ENCODE results near the gene RAB27B. TPM values are rescaled to one million over a fixed set of nuclear protein-coding genes. Genes with fewer than 3 reads are reported as not detected.

Gene RAB27B
- total and polyA plus RNA-seq, 10 of the 15 experiments (the other 5 are each of a cell fraction or from before 2014, with no cell fraction given), result under 0.01 to 0.03 TPM; not detected in 8

DNA sequence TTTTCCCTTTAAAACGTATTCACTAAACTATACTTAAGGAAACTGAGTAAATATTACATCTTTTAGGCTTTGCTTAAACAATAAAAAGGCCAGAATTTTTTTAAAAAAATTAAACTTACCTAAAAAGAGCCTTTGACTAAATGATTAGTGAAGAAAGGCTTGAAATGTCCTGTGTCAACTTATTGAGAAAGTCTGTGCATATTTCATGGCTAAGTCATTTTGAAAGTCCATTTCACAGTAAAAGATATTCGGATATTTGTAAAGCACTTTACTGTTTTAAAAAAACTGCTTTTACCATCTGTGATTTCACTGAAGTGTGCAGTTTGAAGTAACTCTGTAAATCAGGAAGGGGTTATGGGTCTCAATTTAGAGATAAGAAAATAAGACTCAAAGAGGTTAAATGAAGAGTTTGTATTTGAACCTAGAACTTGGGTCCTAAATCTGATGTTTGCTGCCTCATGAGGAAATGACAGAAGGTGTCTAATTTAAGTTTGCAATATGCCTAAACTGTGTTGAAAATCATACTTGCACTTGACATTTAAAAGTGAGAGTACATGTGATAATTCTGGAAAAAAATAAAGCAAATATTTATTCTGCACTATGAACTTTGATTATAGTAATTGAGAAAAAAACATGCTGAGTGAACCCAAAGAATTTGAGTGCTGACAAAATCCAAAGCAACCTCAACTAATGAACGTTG is 50.5 kb downstream of the RAB27B start (continued):
- no peak for TF ChIP-seq SRF (IDR thresholded peaks at IDR 0.05; ENCODE audit: low read depth in 2 of 2, low read length in 2 of 2)
- TF ChIP-seq NRF1 (conservative IDR thresholded peaks at IDR 0.05; ENCODE audit: low read depth, low read length), result no peak
- no peak for TF ChIP-seq TBL1XR1 (IDR thresholded peaks at IDR 0.05; ENCODE audit: low read depth, low read length)

DNA sequence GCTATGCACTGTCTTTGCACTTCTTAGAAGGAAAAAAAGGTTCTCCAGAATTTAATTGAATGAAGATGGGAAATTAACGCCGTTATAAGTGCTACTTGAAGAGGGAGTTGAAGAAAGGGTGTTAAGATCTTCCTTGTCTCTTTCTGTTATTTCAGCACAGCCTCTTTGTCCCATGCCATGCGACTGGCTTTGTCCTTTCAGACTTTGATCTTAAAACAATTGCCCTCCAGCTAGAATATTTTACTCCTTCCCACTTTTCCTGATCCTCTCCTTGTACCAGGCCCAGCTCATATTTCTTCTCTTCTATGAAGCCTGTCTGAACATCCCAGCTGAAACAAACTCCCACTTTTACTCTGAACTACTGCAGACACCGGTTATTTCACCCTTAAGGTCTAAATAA is 51.4 kb downstream of the RAB27B start:
- TF ChIP-seq IKZF2 (IDR thresholded peaks at IDR 0.05) (no peak), YBX1 (IDR thresholded peaks at IDR 0.05) (no peak), JUND (IDR thresholded peaks at IDR 0.05; ENCODE audit: low read depth, low read length) (no peak), FOS (IDR thresholded peaks at IDR 0.05; ENCODE audit: borderline replicate concordance, extremely low read depth, insufficient read length) (no peak), PAX5 (IDR thresholded peaks at IDR 0.05; ENCODE audit: borderline replicate concordance, low read depth, low read length) (no peak), ZNF687 (IDR thresholded peaks at IDR 0.05) (no peak), TAF1 (IDR thresholded peaks at IDR 0.05; ENCODE audit: borderline replicate concordance, low read depth, low read length) (no peak), CREM (IDR thresholded peaks at IDR 0.05; ENCODE audit: low read depth) (no peak), EP300 (IDR thresholded peaks at IDR 0.05; ENCODE audit: borderline replicate concordance in 1 of 2, control insufficient read depth in 1 of 2, low read depth in 2 of 2, low read length in 2 of 2) (no peak)
- TF ChIP-seq, protein P1, sequence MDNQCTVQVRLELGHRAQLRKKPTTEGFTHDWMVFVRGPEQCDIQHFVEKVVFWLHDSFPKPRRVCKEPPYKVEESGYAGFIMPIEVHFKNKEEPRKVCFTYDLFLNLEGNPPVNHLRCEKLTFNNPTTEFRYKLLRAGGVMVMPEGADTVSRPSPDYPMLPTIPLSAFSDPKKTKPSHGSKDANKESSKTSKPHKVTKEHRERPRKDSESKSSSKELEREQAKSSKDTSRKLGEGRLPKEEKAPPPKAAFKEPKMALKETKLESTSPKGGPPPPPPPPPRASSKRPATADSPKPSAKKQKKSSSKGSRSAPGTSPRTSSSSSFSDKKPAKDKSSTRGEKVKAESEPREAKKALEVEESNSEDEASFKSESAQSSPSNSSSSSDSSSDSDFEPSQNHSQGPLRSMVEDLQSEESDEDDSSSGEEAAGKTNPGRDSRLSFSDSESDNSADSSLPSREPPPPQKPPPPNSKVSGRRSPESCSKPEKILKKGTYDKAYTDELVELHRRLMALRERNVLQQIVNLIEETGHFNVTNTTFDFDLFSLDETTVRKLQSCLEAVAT (IDR thresholded peaks at IDR 0.05), result no peak
- FAIRE-seq, result no peak

More for the DNA sequence above, 51.4 kb downstream of the RAB27B start:
- intact Hi-C loops (cut with micrococcal nuclease; ENCODE audit: unreplicated experiment), result no loop called here
- RAD21 ChIA-PET (ENCODE audit: unreplicated experiment), result no interaction called here
- Histone ChIP-seq H3K27ac (ENCODE audit: control insufficient read depth, insufficient read depth) (no peak overlapping the region), H3K4me2 (ENCODE audit: control insufficient read depth, insufficient read depth) (no peak overlapping the region), H2AFZ (ENCODE audit: control insufficient read depth, low read depth, low read length) (no peak overlapping the region), H3K27me3 (replicated peaks in 1 of 2; ENCODE audit: control insufficient read depth in 2 of 2, insufficient read depth in 2 of 2, low read length in 1 of 2) (no peaks in the 10 kb centered on the region), H3K9me3 (replicated peaks; ENCODE audit: control insufficient read depth, insufficient read depth, low read length) (no peaks in the 10 kb centered on the region), H3K9ac (ENCODE audit: control insufficient read depth, insufficient read depth, low read length) (no peak overlapping the region), H4K20me1 (ENCODE audit: control insufficient read depth, insufficient read depth) (no peaks in the 10 kb centered on the region), H3K36me3 (ENCODE audit: control insufficient read depth in 2 of 2, insufficient read depth in 2 of 2, low read length in 1 of 2) (no peaks in the 10 kb centered on the region), H3K79me2 (ENCODE audit: control insufficient read depth, insufficient read depth, low read length) (no peaks in the 10 kb centered on the region), H3K4me3 (no peak overlapping the region), H3K4me1 (ENCODE audit: control insufficient read depth, insufficient read depth, low read length) (no peaks in the 10 kb centered on the region)
- CTCF ChIA-PET, result interaction anchor here (0.6 kb wide), 1 partner anchor 1733 kb away, joined by 3 read pairs; no protein-coding TSS in a partner anchor
- DNase-seq (ENCODE audit: low read depth, low spot score) (no peak), ATAC-seq (no peak)
- SMC1A ChIA-PET (ENCODE audit: uncharacterized antibody, unreplicated experiment), result no interaction called here
- WGBS (ENCODE audit: insufficient coverage, insufficient replicate concordance, low lambda C conversion rate, missing lambda C conversion rate), result 20% methylated on average over 4 of the region's 4 CpGs
- POLR2A ChIA-PET, result no interaction called here
- in situ Hi-C loops (cut with MboI), result no loop called here
- BruUV-seq (replicated peaks), result no TSS peak
